WTC11 (cell line): ENCODE results near the gene ANKRD13D.

Experiments
- FOXP1 ChIP-seq: sonication (generic); formaldehyde crosslinking; IDR thresholded peaks from 2 replicates; pipeline ENCODE4 v1.8.0; 2022; ENCODE audit warnings: missing genetic modification reagents, mild to moderate bottlenecking, moderate library complexity, borderline replicate concordance
- SMAD3 ChIP-seq: sonication (generic); formaldehyde crosslinking; IDR thresholded peaks from 2 replicates; pipeline ENCODE4 v1.8.0; 2022; ENCODE audit warnings: missing genetic modification reagents, mild to moderate bottlenecking, borderline replicate concordance
- ZNF263 ChIP-seq: sonication (generic); formaldehyde crosslinking; IDR thresholded peaks from 2 replicates; pipeline ENCODE4 v1.8.1; 2022; ENCODE audit warnings: low read depth, mild to moderate bottlenecking, moderate library complexity, missing genetic modification reagents
- TF ChIP-seq, protein P1 (sequence below): fragments of 200-600 bp; IDR thresholded peaks from 2 replicates; pipeline ENCODE4 v1.8.0; 2022; ENCODE audit warnings: antibody characterized with exemption
- TF ChIP-seq, protein P2 (sequence below): sonication (generic); formaldehyde crosslinking; IDR thresholded peaks from 2 replicates; pipeline ENCODE4 v1.8.0; 2022; ENCODE audit warnings: mild to moderate bottlenecking, missing genetic modification reagents
- TF ChIP-seq, protein P3 (sequence below): sonication (generic); formaldehyde crosslinking; IDR thresholded peaks from 2 replicates; pipeline ENCODE4 v1.8.1; 2022; ENCODE audit warnings: low read depth, missing genetic modification reagents, borderline replicate concordance

- TF ChIP-seq, protein P1, sequence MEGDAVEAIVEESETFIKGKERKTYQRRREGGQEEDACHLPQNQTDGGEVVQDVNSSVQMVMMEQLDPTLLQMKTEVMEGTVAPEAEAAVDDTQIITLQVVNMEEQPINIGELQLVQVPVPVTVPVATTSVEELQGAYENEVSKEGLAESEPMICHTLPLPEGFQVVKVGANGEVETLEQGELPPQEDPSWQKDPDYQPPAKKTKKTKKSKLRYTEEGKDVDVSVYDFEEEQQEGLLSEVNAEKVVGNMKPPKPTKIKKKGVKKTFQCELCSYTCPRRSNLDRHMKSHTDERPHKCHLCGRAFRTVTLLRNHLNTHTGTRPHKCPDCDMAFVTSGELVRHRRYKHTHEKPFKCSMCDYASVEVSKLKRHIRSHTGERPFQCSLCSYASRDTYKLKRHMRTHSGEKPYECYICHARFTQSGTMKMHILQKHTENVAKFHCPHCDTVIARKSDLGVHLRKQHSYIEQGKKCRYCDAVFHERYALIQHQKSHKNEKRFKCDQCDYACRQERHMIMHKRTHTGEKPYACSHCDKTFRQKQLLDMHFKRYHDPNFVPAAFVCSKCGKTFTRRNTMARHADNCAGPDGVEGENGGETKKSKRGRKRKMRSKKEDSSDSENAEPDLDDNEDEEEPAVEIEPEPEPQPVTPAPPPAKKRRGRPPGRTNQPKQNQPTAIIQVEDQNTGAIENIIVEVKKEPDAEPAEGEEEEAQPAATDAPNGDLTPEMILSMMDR, result no peak
- TF ChIP-seq SMAD3 (CRISPR knock-in tag) (no peak), FOXP1 (CRISPR knock-in tag) (no peak), ZNF263 (CRISPR knock-in tag) (no peak)
- TF ChIP-seq, protein P2, sequence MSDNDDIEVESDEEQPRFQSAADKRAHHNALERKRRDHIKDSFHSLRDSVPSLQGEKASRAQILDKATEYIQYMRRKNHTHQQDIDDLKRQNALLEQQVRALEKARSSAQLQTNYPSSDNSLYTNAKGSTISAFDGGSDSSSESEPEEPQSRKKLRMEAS (CRISPR knock-in tag), result no peak
- TF ChIP-seq, protein P3, sequence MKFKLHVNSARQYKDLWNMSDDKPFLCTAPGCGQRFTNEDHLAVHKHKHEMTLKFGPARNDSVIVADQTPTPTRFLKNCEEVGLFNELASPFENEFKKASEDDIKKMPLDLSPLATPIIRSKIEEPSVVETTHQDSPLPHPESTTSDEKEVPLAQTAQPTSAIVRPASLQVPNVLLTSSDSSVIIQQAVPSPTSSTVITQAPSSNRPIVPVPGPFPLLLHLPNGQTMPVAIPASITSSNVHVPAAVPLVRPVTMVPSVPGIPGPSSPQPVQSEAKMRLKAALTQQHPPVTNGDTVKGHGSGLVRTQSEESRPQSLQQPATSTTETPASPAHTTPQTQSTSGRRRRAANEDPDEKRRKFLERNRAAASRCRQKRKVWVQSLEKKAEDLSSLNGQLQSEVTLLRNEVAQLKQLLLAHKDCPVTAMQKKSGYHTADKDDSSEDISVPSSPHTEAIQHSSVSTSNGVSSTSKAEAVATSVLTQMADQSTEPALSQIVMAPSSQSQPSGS (CRISPR knock-in tag), result no peak
Observed at GRCh38 chr11:67308031-67308866, 19.1 kb downstream of the ANKRD13D start.
